HepG2 (cell line): ENCODE measurements around the gene KRTAP12-3.

Source experiments
- EP300 ChIP-seq, 3 experiments: sonication (generic) in 1 of 3; formaldehyde crosslinking in 1 of 3; IDR thresholded peaks; 2 replicates each; pipeline versions ENCODE4 v1.5.1 to v1.6.1; 2011 to 2020; ENCODE audit warnings: low read depth in 2 of 3, low read length in 2 of 3, borderline replicate concordance in 1 of 3, improper control_type of control experiment in 1 of 3, mild to moderate bottlenecking in 1 of 3, missing genetic modification reagents in 1 of 3, moderate library complexity in 1 of 3
- HDAC6 ChIP-seq: fragments of 200-600 bp; sonication (generic); IDR thresholded peaks from 2 replicates; pipeline ENCODE4 v1.7.0; 2017; ENCODE audit warnings: mild to moderate bottlenecking, antibody characterized with exemption, low read length, low read depth
- ZNF326 ChIP-seq: sonication (generic); formaldehyde crosslinking; IDR thresholded peaks from 2 replicates; pipeline ENCODE4 v1.4.0; 2020; ENCODE audit warnings: missing genetic modification reagents, borderline replicate concordance
- ZNF510 ChIP-seq: sonication (generic); formaldehyde crosslinking; IDR thresholded peaks from 2 replicates; pipeline ENCODE4 v1.4.0; 2020; ENCODE audit warnings: low read depth, mild to moderate bottlenecking, missing genetic modification reagents
- ZZZ3 ChIP-seq: sonication (generic); formaldehyde crosslinking; IDR thresholded peaks from 2 replicates; pipeline ENCODE4 v1.4.0; 2020; ENCODE audit warnings: missing genetic modification reagents, mild to moderate bottlenecking, borderline replicate concordance

DNA sequence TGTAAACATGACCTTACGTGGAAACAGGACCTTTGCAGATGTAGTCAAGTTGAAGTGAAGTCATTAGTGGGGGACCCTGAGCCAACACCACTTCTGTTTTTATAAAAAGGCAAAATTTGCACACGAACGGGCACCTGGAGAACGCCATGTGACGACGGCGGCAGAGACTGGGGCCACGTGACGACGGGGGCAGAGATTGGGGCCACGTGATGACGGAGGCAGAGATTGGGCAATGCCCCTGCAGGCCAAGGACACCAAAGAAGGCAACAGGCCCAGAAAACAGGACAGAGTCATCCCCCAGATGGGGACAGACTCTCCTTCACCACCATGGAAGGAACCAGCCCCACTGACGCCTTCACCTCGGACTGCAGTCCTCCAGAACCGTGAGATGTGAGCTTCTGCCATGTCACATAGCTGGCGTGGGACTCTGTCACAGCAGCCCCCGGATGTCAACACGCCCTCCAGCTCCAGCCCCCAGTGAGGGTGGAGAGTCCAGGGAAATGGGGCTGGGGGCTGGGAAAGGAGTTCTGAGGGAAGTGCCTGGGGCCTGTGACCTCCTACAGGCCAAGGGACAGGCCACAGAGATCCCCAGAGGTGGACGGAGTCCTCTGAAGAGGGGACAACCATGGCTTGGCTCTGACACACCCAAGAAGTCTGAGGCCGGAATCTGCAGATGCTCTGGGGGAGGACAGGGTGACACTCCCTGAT is 7.3 kb upstream of the KRTAP12-3 start:
- TF ChIP-seq ZZZ3 (CRISPR knock-in tag) (no peak), EP300 (IDR thresholded peaks at IDR 0.05; ENCODE audit: low read depth in 2 of 2, low read length in 2 of 2) (no peak), EP300 (CRISPR knock-in tag; IDR thresholded peaks at IDR 0.05; ENCODE audit: borderline replicate concordance) (no peak), ZNF326 (CRISPR knock-in tag) (no peak), ZNF510 (CRISPR knock-in tag) (no peak), HDAC6 (no peak)
